K562 (cell line): Measurements from ENCODE around the gene NUTM1. TPM values are rescaled to one million over a fixed set of nuclear protein-coding genes. Genes with fewer than 3 reads are reported as not detected.

Experiments used
- CBFA2T2 ChIP-seq: fragments of 450-650 bp; conservative IDR thresholded peaks from 2 replicates; pipeline ENCODE4 v1.6.1; 2017; ENCODE audit warnings: mild to moderate bottlenecking
- CEBPZ ChIP-seq: fragments of 150-350 bp; IDR thresholded peaks from 2 replicates; pipeline ENCODE4 v1.6.1; 2014; ENCODE audit warnings: low read depth, mild to moderate bottlenecking, low read length, borderline replicate concordance
- SMAD2 ChIP-seq: fragments of 150-350 bp; IDR thresholded peaks from 2 replicates; pipeline ENCODE4 v1.6.1; 2014; ENCODE audit warnings: low read depth, mild to moderate bottlenecking, low read length
- WHSC1 ChIP-seq: IDR thresholded peaks from one replicate; pipeline ENCODE4 v1.6.1; 2012; ENCODE audit warnings: low read length, control low read depth, inconsistent platforms
- ZBTB2 ChIP-seq: fragments of 450-650 bp; IDR thresholded peaks from 2 replicates; pipeline ENCODE4 v1.6.1; 2016; ENCODE audit warnings: antibody characterized with exemption
- ZC3H4 ChIP-seq: sonication (generic); formaldehyde crosslinking; IDR thresholded peaks from 2 replicates; pipeline ENCODE4 v1.9.0; 2021; ENCODE audit warnings: missing genetic modification reagents, borderline replicate concordance
- ZMIZ1 ChIP-seq, 2 experiments: fragments of 150-350 bp in 1 of 2; IDR thresholded peaks; 2 replicates each; pipeline ENCODE4 v1.6.1; 2012 to 2016; ENCODE audit warnings: low read depth in 2 of 2, low read length in 2 of 2, mild to moderate bottlenecking in 1 of 2, moderate library complexity in 1 of 2
- ZNF41 ChIP-seq: fragments of 250-450 bp; sonication (Bioruptor Pico); conservative IDR thresholded peaks from 2 replicates; pipeline ENCODE4 v1.4.0; 2020; ENCODE audit warnings: mild to moderate bottlenecking
- polyA plus RNA-seq, 8 experiments: library from polyadenylated mRNA; depleted of rRNA in 4 of 8; stranded (reverse) in 5 of 8; unstranded in 3 of 8; fragments of >200 nt; fragmentation: Nextera tagmentation in 2 of 8; fragmentation: Illumina TruSeq in 1 of 8; extraction: Ambion mirVana in 2 of 8; extraction: Trizol in 1 of 8; gene quantifications; 2 replicates each; pipeline versions ENCODE4 v1.2.1 to v1.2.3, GENCODE V29; 2011 to 2014; ENCODE audit warnings: inconsistent platforms in 1 of 8, missing spikeins in 1 of 8
- total RNA-seq, 7 experiments: library from RNA; depleted of rRNA in 6 of 7; stranded (reverse); fragments of >200 nt in 6 of 7; fragmentation: Illumina TruSeq in 2 of 7; extraction: Trizol in 2 of 7; gene quantifications; 2 replicates each; pipeline versions ENCODE4 v1.2.1 to v1.2.3, GENCODE V29; 2011 to 2021; ENCODE audit warnings: low replicate concordance in 1 of 7

Gene NUTM1
- total and polyA plus RNA-seq, 9 of the 15 experiments (the other 6 are each of a cell fraction or from before 2014, with no cell fraction given): 0.01 to 0.05 (median 0.04) TPM; not detected in 4

- TF ChIP-seq ZMIZ1 (IDR thresholded peaks at IDR 0.05; ENCODE audit: low read depth in 2 of 2, low read length in 2 of 2): no peak
- no peak for TF ChIP-seq ZC3H4 (CRISPR knock-in tag)
- TF ChIP-seq SMAD2: no peak
- no peak for TF ChIP-seq CBFA2T2
- TF ChIP-seq ZBTB2: no peak
- TF ChIP-seq CEBPZ: no peak
- TF ChIP-seq ZNF41 (CRISPR knock-in tag): no peak
- TF ChIP-seq WHSC1: no peak
Observed at GRCh38 chr15:34370129-34370528, 27.0 kb downstream of the NUTM1 start (continued).
